ENCODE results near the gene S100A3. TPM values are rescaled to one million over a fixed set of nuclear protein-coding genes. Genes with fewer than 3 reads are reported as not detected.

The S100A3 gene
- total and polyA plus RNA-seq, 2 of the 8 experiments (the other 6 are each of a cell fraction or from before 2014, with no cell fraction given) = 0.26 to 0.47 TPM

DNA sequence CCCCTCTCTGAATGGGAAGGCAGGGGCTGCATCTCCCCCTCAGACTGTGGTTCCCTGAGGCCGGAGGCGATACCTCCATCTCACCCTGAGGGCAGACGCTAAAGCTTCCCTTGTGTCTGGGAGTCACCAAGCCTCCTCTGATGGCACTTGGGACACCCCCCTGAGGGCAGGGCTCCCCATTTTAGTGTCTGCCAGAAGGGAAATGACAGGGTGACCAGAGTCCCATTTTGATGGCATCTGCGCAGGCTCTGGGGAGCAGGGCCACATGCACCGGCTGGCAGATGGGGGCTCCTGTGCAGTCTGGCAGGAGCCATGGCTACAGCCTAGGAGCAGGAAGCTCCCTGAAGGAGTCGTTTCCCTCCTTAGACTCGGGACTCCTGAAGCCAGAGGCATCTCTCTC is 14.9 kb upstream of the S100A3 start:
- 94% methylated on average over 7 of the region's 7 CpGs; no CpG with 5 or more reads in 1 of the 2 experiments for WGBS, 2 experiments (ENCODE audit: extremely low coverage in 1 of 2, insufficient coverage in 1 of 2, insufficient read length in 1 of 2, insufficient replicate concordance in 2 of 2, low coverage in 1 of 2, low lambda C conversion rate in 2 of 2, missing lambda C conversion rate in 1 of 2)
- no peak overlapping the region for H3K4me3 ChIP-seq (ENCODE audit: extremely low read depth in 1 of 4, insufficient read depth in 2 of 4, low read depth in 3 of 4, low read length in 4 of 4)
- H3K79me2 ChIP-seq (ENCODE audit: control insufficient read depth in 1 of 2, insufficient read depth in 2 of 2, low read length in 2 of 2) = no peaks in the 10 kb centered on the region
- ChIA-PET POLR2A (ENCODE audit: partially characterized antibody) (interaction anchor here (1.0 to 2.2 kb wide), 5 partner anchors 10 to 77 kb away, joined by 3 to 6 read pairs (median 3); partner anchors contain the start of genes CHTOP and S100A13), CTCF (ENCODE audit: partially characterized antibody) (interaction anchor here (1.0 to 5.9 kb wide), 10 partner anchors 11 to 62 kb away, joined by 3 to 55 read pairs (median 7); partner anchors contain the start of genes S100A14, S100A4 and S100A6)
- no peak overlapping the region for H4K8ac ChIP-seq (ENCODE audit: extremely low read depth, insufficient read depth, low read length)
- H4K5ac ChIP-seq (ENCODE audit: insufficient read length, low read depth, low read length) = no peak overlapping the region
- no peak overlapping the region for H2BK5ac ChIP-seq (ENCODE audit: low read depth, low read length)
- peak overlapping the region; percentile 61 for H2BK15ac ChIP-seq (ENCODE audit: low read length)
- H3K27me3 ChIP-seq (replicated peaks in 1 of 4; ENCODE audit: control insufficient read depth in 3 of 4, extremely low read depth in 1 of 4, insufficient read depth in 3 of 4, low read length in 3 of 4) = 0 out of 7 replicates have a peak, but pooled peaks cover 0 to 4% (median 0%) of the 10 kb centered on the region in 4 experiments
- no peaks in the 10 kb centered on the region; the same call in 1 of the 2 replicates for H3K23me2 ChIP-seq (ENCODE audit: low read depth, low read length)
- no peak overlapping the region for H3K9ac ChIP-seq (replicated peaks in 1 of 4; ENCODE audit: extremely low read depth in 1 of 4, low read depth in 3 of 4, low read length in 3 of 4)
- DNase-seq (ENCODE audit: low read depth in 1 of 2, low spot score in 2 of 2) (no peak), FAIRE-seq (no peak)
- no peak overlapping the region for H3K4ac ChIP-seq (replicated peaks; ENCODE audit: insufficient read length, low read depth, low read length)
- peaks cover 11 to 26% (median 20%) of the 10 kb centered on the region in 4 experiments for H3K4me1 ChIP-seq (replicated peaks in 1 of 4; ENCODE audit: control insufficient read depth in 3 of 4, insufficient read depth in 4 of 4, low read length in 3 of 4)
- H2AFZ ChIP-seq (ENCODE audit: low read length) = no peak overlapping the region
- no peaks in the 10 kb centered on the region for H3K79me1 ChIP-seq (ENCODE audit: low read depth, low read length)
- H3K23ac ChIP-seq (ENCODE audit: insufficient read length) = no peak overlapping the region
- H3K9me3 ChIP-seq (ENCODE audit: insufficient read depth in 2 of 2, low read depth in 1 of 2, low read length in 1 of 2) = no peaks in the 10 kb centered on the region
- H3K56ac ChIP-seq (replicated peaks; ENCODE audit: insufficient read length, low read depth, low read length) = no peak overlapping the region
- 0 out of 2 replicates have a peak overlapping the region, but pooled peaks have one; percentile 48 for H2BK20ac ChIP-seq (ENCODE audit: low read length)
- H2BK120ac ChIP-seq (replicated peaks; ENCODE audit: low read depth, low read length) = no peak overlapping the region
- no peak overlapping the region for H3K14ac ChIP-seq (ENCODE audit: insufficient read length)
- no peak overlapping the region for H3K18ac ChIP-seq (ENCODE audit: extremely low read depth, low read length)
- H3K36me3 ChIP-seq (ENCODE audit: control insufficient read depth in 2 of 4, insufficient read depth in 4 of 4, low read length in 3 of 4) = no peaks in the 10 kb centered on the region
- no peak overlapping the region for H2AK5ac ChIP-seq (ENCODE audit: low read depth, low read length)
- H2BK12ac ChIP-seq (ENCODE audit: low read depth, low read length) = peak overlapping the region; percentile 68; the same call in 1 of the 2 replicates
- H3K4me2 ChIP-seq (ENCODE audit: insufficient read depth in 1 of 2, low read depth in 2 of 2, low read length in 2 of 2) = no peak overlapping the region
- H3K27ac ChIP-seq (ENCODE audit: low read depth, low read length) = no peak overlapping the region
- peak overlapping the region; percentile 10 for H4K91ac ChIP-seq (replicated peaks; ENCODE audit: insufficient read length, low read length)
- no peaks in the 10 kb centered on the region for H4K20me1 ChIP-seq (replicated peaks in 1 of 2; ENCODE audit: control insufficient read depth in 1 of 2, insufficient read depth in 2 of 2, low read length in 2 of 2)
- TF ChIP-seq POLR2A (IDR thresholded peaks at IDR 0.05; ENCODE audit: control extremely low read depth in 1 of 2, low read depth in 2 of 2, low read length in 2 of 2) (no peak), EGR1 (IDR thresholded peaks at IDR 0.05; ENCODE audit: borderline replicate concordance, low read depth, low read length) (no peak), TBP (IDR thresholded peaks at IDR 0.05; ENCODE audit: low read depth, low read length) (no peak), PHF8 (conservative IDR thresholded peaks at IDR 0.05; ENCODE audit: low read depth, low read length) (no peak), RBBP5 (IDR thresholded peaks at IDR 0.05; ENCODE audit: borderline replicate concordance, low read depth, low read length) (no peak)

Measured in H1 (cell line).